ENCODE measurements around the gene PRR15L.

Gene PRR15L

DNA sequence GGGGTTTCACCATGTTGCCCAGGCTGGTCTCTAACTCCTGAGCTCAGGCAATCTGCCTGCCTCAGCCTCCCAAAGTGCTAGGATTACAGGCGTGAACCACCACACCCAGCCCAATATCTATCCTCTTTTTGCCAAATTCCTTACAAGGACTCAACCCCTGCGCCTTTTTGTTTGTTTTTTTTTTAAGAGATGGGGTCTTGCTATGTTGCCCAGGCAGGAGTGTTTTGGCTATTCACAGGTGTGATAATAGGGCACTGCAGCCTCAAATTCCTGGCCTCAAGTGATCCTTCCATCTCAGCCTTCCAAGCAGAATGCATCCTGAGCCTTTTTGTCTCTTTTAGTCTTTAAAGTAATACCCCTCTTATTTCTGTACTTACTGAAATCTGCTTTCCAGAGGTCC is 44.6 kb downstream of the PRR15L start:
- in situ Hi-C loops (cut with HindIII; ENCODE audit: low sequenced_read_pairs), result no loop called here
- TF ChIP-seq, protein P1, sequence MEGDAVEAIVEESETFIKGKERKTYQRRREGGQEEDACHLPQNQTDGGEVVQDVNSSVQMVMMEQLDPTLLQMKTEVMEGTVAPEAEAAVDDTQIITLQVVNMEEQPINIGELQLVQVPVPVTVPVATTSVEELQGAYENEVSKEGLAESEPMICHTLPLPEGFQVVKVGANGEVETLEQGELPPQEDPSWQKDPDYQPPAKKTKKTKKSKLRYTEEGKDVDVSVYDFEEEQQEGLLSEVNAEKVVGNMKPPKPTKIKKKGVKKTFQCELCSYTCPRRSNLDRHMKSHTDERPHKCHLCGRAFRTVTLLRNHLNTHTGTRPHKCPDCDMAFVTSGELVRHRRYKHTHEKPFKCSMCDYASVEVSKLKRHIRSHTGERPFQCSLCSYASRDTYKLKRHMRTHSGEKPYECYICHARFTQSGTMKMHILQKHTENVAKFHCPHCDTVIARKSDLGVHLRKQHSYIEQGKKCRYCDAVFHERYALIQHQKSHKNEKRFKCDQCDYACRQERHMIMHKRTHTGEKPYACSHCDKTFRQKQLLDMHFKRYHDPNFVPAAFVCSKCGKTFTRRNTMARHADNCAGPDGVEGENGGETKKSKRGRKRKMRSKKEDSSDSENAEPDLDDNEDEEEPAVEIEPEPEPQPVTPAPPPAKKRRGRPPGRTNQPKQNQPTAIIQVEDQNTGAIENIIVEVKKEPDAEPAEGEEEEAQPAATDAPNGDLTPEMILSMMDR (IDR thresholded peaks at IDR 0.05; ENCODE audit: low read depth, low read length, missing control alignments), result no peak
- no peak for DNase-seq (ENCODE audit: low read depth)
- H3K4me3 ChIP-seq (ENCODE audit: low read depth, low read length), result no peak overlapping the region

- DNase-seq (ENCODE audit: low read depth), result no peak
- TF ChIP-seq, protein P1 (IDR thresholded peaks at IDR 0.05; ENCODE audit: low read depth, low read length, missing control alignments), result no peak
- in situ Hi-C loops (cut with HindIII; ENCODE audit: low sequenced_read_pairs), result no loop called here
- H3K4me3 ChIP-seq (ENCODE audit: low read depth, low read length), result no peak overlapping the region
Observed at GRCh38 chr17:47907932-47908562, 49.6 kb downstream of the PRR15L start.

- in situ Hi-C loops (cut with HindIII; ENCODE audit: low sequenced_read_pairs), result no loop called here
- no peak overlapping the region for H3K4me3 ChIP-seq (ENCODE audit: low read depth, low read length)
- DNase-seq (ENCODE audit: low read depth), result no peak
- TF ChIP-seq, protein P1 (IDR thresholded peaks at IDR 0.05; ENCODE audit: low read depth, low read length, missing control alignments), result no peak
Observed at GRCh38 chr17:47906443-47906842, 51.2 kb downstream of the PRR15L start.

- TF ChIP-seq, protein P1 (IDR thresholded peaks at IDR 0.05; ENCODE audit: low read depth, low read length, missing control alignments), result no peak
- in situ Hi-C loops (cut with HindIII; ENCODE audit: low sequenced_read_pairs), result no loop called here
- peak; percentile 96 for DNase-seq (ENCODE audit: low read depth)
- H3K4me3 ChIP-seq (ENCODE audit: low read depth, low read length), result no peak overlapping the region
Observed at GRCh38 chr17:47905221-47905733, 52.4 kb downstream of the PRR15L start.

DNA sequence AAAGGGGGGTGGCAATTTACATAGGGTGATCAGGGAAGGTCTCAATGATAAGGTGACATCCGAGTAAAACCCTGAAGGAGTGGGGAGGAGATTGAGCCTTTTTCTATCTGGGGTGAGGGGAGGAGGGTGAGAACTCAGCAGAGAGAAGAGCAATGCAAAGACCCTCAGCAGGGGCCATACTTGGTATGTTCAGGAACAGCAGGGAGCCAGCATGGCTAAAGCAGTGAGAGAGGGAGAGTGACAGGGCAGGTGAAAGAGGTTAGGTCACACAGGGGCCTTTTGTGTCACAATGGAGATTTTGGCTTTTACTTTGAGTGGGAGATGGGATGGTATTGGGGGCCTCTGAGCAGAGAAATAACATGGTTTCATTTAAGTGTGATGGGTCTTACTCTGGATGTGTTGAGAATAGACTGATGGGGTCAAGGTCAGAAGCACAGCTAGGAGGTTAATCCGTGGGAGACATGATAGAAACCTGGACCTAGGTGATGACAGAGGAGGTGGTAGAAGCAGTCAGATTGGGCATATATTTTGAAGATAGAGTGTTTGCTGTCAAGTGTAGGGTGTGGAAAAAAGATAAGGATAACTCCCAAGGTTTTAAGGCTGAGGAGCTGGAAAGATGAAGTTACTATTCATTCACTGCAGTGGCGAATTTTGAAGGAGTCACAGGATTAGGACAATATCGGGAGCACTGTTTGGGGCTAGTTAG is 55.5 kb downstream of the PRR15L start:
- in situ Hi-C loops (cut with HindIII; ENCODE audit: low sequenced_read_pairs), result no loop called here
- no peak for DNase-seq (ENCODE audit: low read depth)
- H3K4me3 ChIP-seq (ENCODE audit: low read depth, low read length), result no peak overlapping the region
- TF ChIP-seq, protein P1 (IDR thresholded peaks at IDR 0.05; ENCODE audit: low read depth, low read length, missing control alignments), result no peak

Data from astrocyte of the cerebellum (primary cell).